GM12878 (cell line): ENCODE data around the gene PCSK5. TPM values are rescaled to one million over a fixed set of nuclear protein-coding genes. Genes with fewer than 3 reads are reported as not detected.

Experiments
- ATAC-seq: fragments of 200-7000 bp; cut with Tn5 transposase; 3 replicates; pipeline ENCODE4 v1.9.1; 2020; ENCODE audit warnings: mild to moderate bottlenecking, moderate library complexity
- BruUV-seq: library from RNA; stranded (reverse); fragments of 400-500 nt; replicated peaks from 2 replicates; lab custom pipeline; 2021; lab: Mats Ljungman, UMichigan
- CTCF ChIA-PET: fragments of 300-600 bp; sonication (Branson Sonifier 250); formaldehyde crosslinking; extraction: SDS; loops from one replicate; lab custom pipeline; 2021; ENCODE audit warnings: inconsistent platforms; lab: Yijun Ruan, JAX
- POLR2A ChIA-PET: fragments of 350-600 bp; formaldehyde crosslinking; extraction: SDS; loops from one replicate; lab custom pipeline; 2021; ENCODE audit warnings: inconsistent platforms; lab: Charles Lee
- RAD21 ChIA-PET: fragments of 300-600 bp; sonication (Branson Sonifier 250); formaldehyde crosslinking; loops from one replicate; lab custom pipeline; 2023; ENCODE audit warnings: antibody characterized with exemption; ENCODE audit not compliant: unreplicated experiment; lab: Charles Lee
- SMC1A ChIA-PET: fragments of 300-600 bp; sonication (Branson Sonifier 250); formaldehyde crosslinking; loops from one replicate; lab custom pipeline; 2023; ENCODE audit not compliant: unreplicated experiment, uncharacterized antibody; lab: Charles Lee
- DNase-seq: peaks from one replicate; pipeline ENCODE4 v3.0.0-alpha.2; 2011; ENCODE audit warnings: low read depth, low spot score
- FAIRE-seq: peaks from 3 replicates; lab custom pipeline; 2011; peaks lifted over from hg19 to GRCh38; lab: Jason Lieb, UNC
- H2AFZ ChIP-seq: 2 replicates; pipeline ENCODE4 v1.6.0; 2011; ENCODE audit warnings: low read depth, low read length, control low read depth; ENCODE audit not compliant: control insufficient read depth
- H3K27ac ChIP-seq: 2 replicates; pipeline ENCODE4 v1.5.1; 2011; ENCODE audit warnings: control low read depth; ENCODE audit not compliant: control insufficient read depth, insufficient read depth
- H3K27me3 ChIP-seq, 2 experiments: replicated peaks in 1 of 2; 2 replicates each; pipeline versions ENCODE4 v1.6.0 to v1.6.1; 2011; ENCODE audit warnings: low read length in 1 of 2; ENCODE audit not compliant: control insufficient read depth in 2 of 2, insufficient read depth in 2 of 2
- H3K36me3 ChIP-seq, 2 experiments: 2 replicates each; pipeline ENCODE4 v1.5.1; 2011; ENCODE audit warnings: low read length in 1 of 2; ENCODE audit not compliant: control insufficient read depth in 2 of 2, insufficient read depth in 2 of 2
- H3K4me1 ChIP-seq: 2 replicates; pipeline ENCODE4 v1.6.1; 2011; ENCODE audit warnings: mild to moderate bottlenecking, low read length, moderate library complexity, mixed read lengths; ENCODE audit not compliant: control insufficient read depth, insufficient read depth
- H3K4me2 ChIP-seq: 2 replicates; pipeline ENCODE4 v1.6.0; 2011; ENCODE audit warnings: control low read depth; ENCODE audit not compliant: control insufficient read depth, insufficient read depth
- H3K4me3 ChIP-seq: fragments of 200-600 bp; sonication (generic); 2 replicates; pipeline ENCODE4 v1.5.1; 2016
- H3K79me2 ChIP-seq: 2 replicates; pipeline ENCODE4 v1.6.0; 2011; ENCODE audit warnings: low read length; ENCODE audit not compliant: control insufficient read depth, insufficient read depth
- H3K9ac ChIP-seq: 2 replicates; pipeline ENCODE4 v1.8.0; 2011; ENCODE audit warnings: low read length, control low read depth, mixed read lengths; ENCODE audit not compliant: control insufficient read depth, insufficient read depth
- H3K9me3 ChIP-seq: replicated peaks from 3 replicates; pipeline ENCODE4 v1.5.1; 2011; ENCODE audit warnings: mild to moderate bottlenecking, low read length; ENCODE audit not compliant: control insufficient read depth, insufficient read depth
- H4K20me1 ChIP-seq: 2 replicates; pipeline ENCODE4 v1.6.0; 2011; ENCODE audit not compliant: control insufficient read depth, insufficient read depth
- ATF3 ChIP-seq: IDR thresholded peaks from 2 replicates; pipeline ENCODE4 v1.6.1; 2011; ENCODE audit warnings: low read depth, mild to moderate bottlenecking, low read length, moderate library complexity, borderline replicate concordance; ENCODE audit errors: extremely low read depth
- BHLHE40 ChIP-seq, 2 experiments: fragments of 450-650 bp in 1 of 2; IDR thresholded peaks; 2 replicates each; pipeline ENCODE4 v1.6.1; 2011 to 2017; ENCODE audit warnings: low read depth in 2 of 2, borderline replicate concordance in 1 of 2, improper control_type of control experiment in 1 of 2, low read length in 1 of 2, mild to moderate bottlenecking in 1 of 2
- CBX3 ChIP-seq: fragments of 200-600 bp; sonication (generic); IDR thresholded peaks from 2 replicates; pipeline ENCODE4 v1.6.1; 2016; ENCODE audit warnings: low read depth, borderline replicate concordance
- CBX5 ChIP-seq: sonication (generic); IDR thresholded peaks from 2 replicates; pipeline ENCODE4 v1.6.1; 2016; ENCODE audit warnings: low read depth, moderate library complexity, mild to moderate bottlenecking, inconsistent platforms
- EED ChIP-seq: sonication (generic); IDR thresholded peaks from 2 replicates; pipeline ENCODE4 v1.6.1; 2016; ENCODE audit warnings: antibody characterized with exemption, low read depth
- EP300 ChIP-seq, 2 experiments: fragments of 150-350 bp in 1 of 2; IDR thresholded peaks; 2 replicates each; pipeline ENCODE4 v1.6.1; 2011 to 2012; ENCODE audit warnings: low read depth in 2 of 2, low read length in 2 of 2, borderline replicate concordance in 1 of 2, improper control_type of control experiment in 1 of 2, inconsistent platforms in 1 of 2; ENCODE audit not compliant: control insufficient read depth in 1 of 2
- ESRRA ChIP-seq: IDR thresholded peaks from 2 replicates; pipeline ENCODE4 v1.6.1; 2012; ENCODE audit warnings: mild to moderate bottlenecking, low read length, improper control_type of control experiment
- HDAC6 ChIP-seq: fragments of 200-600 bp; sonication (generic); IDR thresholded peaks from one replicate; pipeline ENCODE4 v1.8.0; 2017; ENCODE audit warnings: antibody characterized with exemption; ENCODE audit not compliant: unreplicated experiment
- HDGF ChIP-seq: fragments of 450-650 bp; IDR thresholded peaks from 2 replicates; pipeline ENCODE4 v1.6.1; 2016; ENCODE audit warnings: antibody characterized with exemption
- JUND ChIP-seq: IDR thresholded peaks from 2 replicates; pipeline ENCODE4 v1.6.1; 2012; ENCODE audit warnings: low read depth, mild to moderate bottlenecking, low read length, improper control_type of control experiment, moderate library complexity
- PML ChIP-seq: IDR thresholded peaks from 2 replicates; pipeline ENCODE4 v1.6.1; 2012; ENCODE audit warnings: low read length, inconsistent platforms
- RB1 ChIP-seq: fragments of 450-650 bp; formaldehyde crosslinking; IDR thresholded peaks from 2 replicates; pipeline ENCODE4 v1.6.1; 2017; ENCODE audit warnings: mild to moderate bottlenecking, borderline replicate concordance
- SUZ12 ChIP-seq: fragments of 200-600 bp; sonication (generic); IDR thresholded peaks from one replicate; pipeline ENCODE4 v1.6.1; 2018; ENCODE audit warnings: antibody characterized with exemption, mild to moderate bottlenecking; ENCODE audit not compliant: unreplicated experiment
- TARDBP ChIP-seq: IDR thresholded peaks from 2 replicates; pipeline ENCODE4 v1.6.1; 2016; ENCODE audit warnings: borderline replicate concordance
- ZBTB4 ChIP-seq: fragments of 450-650 bp; formaldehyde crosslinking; IDR thresholded peaks from 2 replicates; pipeline ENCODE4 v1.4.0; 2022; ENCODE audit warnings: mild to moderate bottlenecking, moderate library complexity
- ZNF207 ChIP-seq: fragments of 450-650 bp; IDR thresholded peaks from 2 replicates; pipeline ENCODE4 v1.6.1; 2014; ENCODE audit warnings: antibody characterized with exemption, mild to moderate bottlenecking, borderline replicate concordance
- ZNF274 ChIP-seq: IDR thresholded peaks from one replicate; pipeline ENCODE4 v1.8.0; 2011; ENCODE audit not compliant: insufficient read length, insufficient read depth
- ZNF592 ChIP-seq: fragments of 450-650 bp; IDR thresholded peaks from 2 replicates; pipeline ENCODE4 v1.6.1; 2017; ENCODE audit warnings: mild to moderate bottlenecking, moderate library complexity
- WGBS: methylation state at CpG from one replicate; pipeline ENCODE4 v1.1.6; 2016; ENCODE audit warnings: low lambda C conversion rate; ENCODE audit not compliant: insufficient replicate concordance, insufficient coverage; ENCODE audit errors: missing lambda C conversion rate; 5-methylcytosine and 5-hydroxymethylcytosine counted together
- in situ Hi-C: fragments of 300-500 bp; cut with MboI; formaldehyde crosslinking; loops from 9 replicates; pipeline ENCODE4 v1.14.3; 2018; ENCODE audit warnings: mixed read lengths
- intact Hi-C: fragments of 100-400 bp; cut with micrococcal nuclease; formaldehyde crosslinking; loops from one replicate; pipeline ENCODE4 v1.14.2; 2022; ENCODE audit not compliant: unreplicated experiment
- polyA plus RNA-seq, 11 experiments: library from polyadenylated mRNA; depleted of rRNA in 4 of 11; unstranded in 6 of 11; stranded (reverse) in 5 of 11; fragments of >200 nt; fragmentation: Nextera tagmentation in 4 of 11; fragmentation: Illumina TruSeq in 1 of 11; extraction: Ambion mirVana in 4 of 11; extraction: Trizol in 1 of 11; gene quantifications; 1 replicate in 1 of 11; 2 replicates in 10 of 11; pipeline versions ENCODE4 v1.2.1 to v1.2.3, GENCODE V29; 2011 to 2016; ENCODE audit warnings: inconsistent platforms in 2 of 11, missing spikeins in 2 of 11, low read depth in 1 of 11
- total RNA-seq, 4 experiments: library from RNA; depleted of rRNA in 3 of 4; stranded (reverse); fragments of >200 nt in 3 of 4; fragmentation: Illumina TruSeq in 1 of 4; extraction: Trizol in 1 of 4; gene quantifications; 2 replicates each; pipeline versions ENCODE4 v1.2.1 to v1.2.3, GENCODE V29; 2013 to 2021

The PCSK5 gene
- total and polyA plus RNA-seq, 10 of the 15 experiments (the other 5 are each of a cell fraction or from before 2014, with no cell fraction given), result 0.01 to 0.13 (median 0.04) TPM; not detected in 3

GRCh38 chr9:75985515-75985914 lies 95.0 kb downstream of the PCSK5 start:
- H3K79me2 ChIP-seq, result no peaks in the 10 kb centered on the region
- ChIA-PET CTCF (no interaction called here), SMC1A (no interaction called here), RAD21 (no interaction called here), POLR2A (no interaction called here)
- WGBS, result 2% methylated on average over 3 of the region's 3 CpGs
- DNase-seq (no peak), ATAC-seq (no peak), FAIRE-seq (no peak)
- H3K4me1 ChIP-seq, result no peaks in the 10 kb centered on the region
- no peak for TF ChIP-seq HDGF
- TF ChIP-seq PML, result no peak
- no peak for TF ChIP-seq ATF3
- no peak for TF ChIP-seq JUND
- no peak for TF ChIP-seq RB1
- TF ChIP-seq ESRRA, result no peak
- no peak for TF ChIP-seq CBX5
- no peak for TF ChIP-seq TARDBP
- TF ChIP-seq SUZ12, result no peak
- TF ChIP-seq HDAC6, result no peak
- no peak for TF ChIP-seq ZBTB4
- TF ChIP-seq BHLHE40 (IDR thresholded peaks at IDR 0.05; ENCODE audit: borderline replicate concordance in 1 of 2, low read depth in 2 of 2, low read length in 1 of 2), result no peak
- TF ChIP-seq ZNF274, result no peak
- TF ChIP-seq EED, result no peak
- TF ChIP-seq CBX3, result no peak
- TF ChIP-seq EP300 (IDR thresholded peaks at IDR 0.05; ENCODE audit: borderline replicate concordance in 1 of 2, control insufficient read depth in 1 of 2, low read depth in 2 of 2, low read length in 2 of 2), result no peak
- no peak for TF ChIP-seq ZNF207
- TF ChIP-seq ZNF592, result no peak
- BruUV-seq, result no TSS peak
- intact Hi-C loops (no loop called here), in situ Hi-C loops (no loop called here)
- H2AFZ ChIP-seq, result no peak overlapping the region
- H3K9ac ChIP-seq, result no peak overlapping the region
- H3K27ac ChIP-seq, result no peak overlapping the region
- H3K4me3 ChIP-seq, result no peak overlapping the region
- no peaks in the 10 kb centered on the region for H4K20me1 ChIP-seq
- H3K36me3 ChIP-seq, result no peaks in the 10 kb centered on the region
- H3K4me2 ChIP-seq, result no peak overlapping the region
- H3K9me3 ChIP-seq, result no peaks in the 10 kb centered on the region
- no peaks in the 10 kb centered on the region; a peak in 1 of 4 replicates for H3K27me3 ChIP-seq
